Chondrocyte (in vitro differentiated cells): Measurements from ENCODE around the gene LGALS12. TPM values are rescaled to one million over a fixed set of nuclear protein-coding genes. Genes with fewer than 3 reads are reported as not detected.

Source experiments
- DNase-seq: peaks from one replicate; pipeline ENCODE4 v3.0.0; 2021; ENCODE audit warnings: mixed read lengths, low spot score
- H3K27ac Mint-ChIP-seq: one replicate; pipeline ENCODE4 v1.8.0; 2021; ENCODE audit warnings: mild to moderate bottlenecking, moderate library complexity, mixed read lengths; ENCODE audit not compliant: unreplicated experiment
- H3K27me3 Mint-ChIP-seq: 2 replicates; pipeline ENCODE4 v1.8.0; 2021; ENCODE audit warnings: low read depth, mixed read lengths
- H3K36me3 Mint-ChIP-seq: 2 replicates; pipeline ENCODE4 v1.8.0; 2021; ENCODE audit warnings: low read depth, mixed read lengths
- H3K4me1 Mint-ChIP-seq: 2 replicates; pipeline ENCODE4 v1.8.0; 2021; ENCODE audit warnings: low read depth, mild to moderate bottlenecking, mixed read lengths
- H3K4me3 Mint-ChIP-seq: one replicate; pipeline ENCODE4 v1.8.0; 2021; ENCODE audit warnings: mild to moderate bottlenecking, moderate library complexity, mixed read lengths; ENCODE audit not compliant: unreplicated experiment
- H3K9me3 Mint-ChIP-seq: 2 replicates; pipeline ENCODE4 v1.8.0; 2021; ENCODE audit warnings: low read depth, mixed read lengths
- CTCF ChIP-seq: fragments of 200-600 bp; sonication (generic); IDR thresholded peaks from 2 replicates; pipeline ENCODE4 v1.5.0; 2021; ENCODE audit warnings: antibody characterized with exemption, mild to moderate bottlenecking, moderate library complexity
- total RNA-seq: library from RNA; stranded (reverse); gene quantifications from 3 replicates; pipeline ENCODE4 v1.2.1, GENCODE V29; 2021

The LGALS12 gene
- total RNA-seq, 1 donor from 2014 or later = not detected

- H3K27ac Mint-ChIP-seq = no peak overlapping the region
- no peak for TF ChIP-seq CTCF
- no peak for DNase-seq
- H3K4me3 Mint-ChIP-seq = no peak overlapping the region
- H3K9me3 Mint-ChIP-seq = peaks cover 17% of the 10 kb centered on the region
- H3K27me3 Mint-ChIP-seq = peaks cover 10% of the 10 kb centered on the region
- H3K36me3 Mint-ChIP-seq = peaks cover 4% of the 10 kb centered on the region
- no peaks in the 10 kb centered on the region for H3K4me1 Mint-ChIP-seq
These were observed 29.3 kb upstream of the LGALS12 start for GRCh38 chr11:63476618-63477017.

- Mint-ChIP-seq H3K27me3 (peaks cover 25% of the 10 kb centered on the region), H3K9me3 (peaks cover 21% of the 10 kb centered on the region), H3K36me3 (peaks cover 6% of the 10 kb centered on the region), H3K27ac (no peak overlapping the region), H3K4me1 (no peaks in the 10 kb centered on the region), H3K4me3 (no peak overlapping the region)
- peak; percentile 94 for TF ChIP-seq CTCF
- DNase-seq = no peak
These were observed 27.0 kb upstream of the LGALS12 start for GRCh38 chr11:63478896-63479295.

GRCh38 chr11:63480039-63480438, 25.8 kb upstream of the LGALS12 start:
- Mint-ChIP-seq H3K27ac (no peak overlapping the region), H3K27me3 (peaks cover 32% of the 10 kb centered on the region), H3K4me3 (no peak overlapping the region), H3K36me3 (peaks cover 11% of the 10 kb centered on the region), H3K9me3 (peaks cover 24% of the 10 kb centered on the region), H3K4me1 (no peaks in the 10 kb centered on the region)
- no peak for TF ChIP-seq CTCF
- no peak for DNase-seq

GRCh38 chr11:63485777-63486176, 20.1 kb upstream of the LGALS12 start:
- Mint-ChIP-seq H3K4me1 (peaks cover 7% of the 10 kb centered on the region), H3K27me3 (peaks cover 46% of the 10 kb centered on the region), H3K4me3 (no peak overlapping the region), H3K36me3 (peaks cover 13% of the 10 kb centered on the region), H3K27ac (no peak overlapping the region), H3K9me3 (peaks cover 19% of the 10 kb centered on the region)
- no peak for DNase-seq
- TF ChIP-seq CTCF = no peak

GRCh38 chr11:63488789-63489188, 17.1 kb upstream of the LGALS12 start:
- peaks cover 11% of the 10 kb centered on the region for H3K36me3 Mint-ChIP-seq
- H3K4me3 Mint-ChIP-seq = no peak overlapping the region
- peaks cover 16% of the 10 kb centered on the region for H3K9me3 Mint-ChIP-seq
- DNase-seq = no peak
- peaks cover 17% of the 10 kb centered on the region for H3K4me1 Mint-ChIP-seq
- H3K27me3 Mint-ChIP-seq = peaks cover 45% of the 10 kb centered on the region
- no peak overlapping the region for H3K27ac Mint-ChIP-seq
- no peak for TF ChIP-seq CTCF
